ENCODE measurements around the gene BICDL2. TPM values are rescaled to one million over a fixed set of nuclear protein-coding genes. Genes with fewer than 3 reads are reported as not detected.

The BICDL2 gene
- polyA plus RNA-seq, 2 of the 4 experiments (the other 2 are of a cell fraction) = not detected

DNA sequence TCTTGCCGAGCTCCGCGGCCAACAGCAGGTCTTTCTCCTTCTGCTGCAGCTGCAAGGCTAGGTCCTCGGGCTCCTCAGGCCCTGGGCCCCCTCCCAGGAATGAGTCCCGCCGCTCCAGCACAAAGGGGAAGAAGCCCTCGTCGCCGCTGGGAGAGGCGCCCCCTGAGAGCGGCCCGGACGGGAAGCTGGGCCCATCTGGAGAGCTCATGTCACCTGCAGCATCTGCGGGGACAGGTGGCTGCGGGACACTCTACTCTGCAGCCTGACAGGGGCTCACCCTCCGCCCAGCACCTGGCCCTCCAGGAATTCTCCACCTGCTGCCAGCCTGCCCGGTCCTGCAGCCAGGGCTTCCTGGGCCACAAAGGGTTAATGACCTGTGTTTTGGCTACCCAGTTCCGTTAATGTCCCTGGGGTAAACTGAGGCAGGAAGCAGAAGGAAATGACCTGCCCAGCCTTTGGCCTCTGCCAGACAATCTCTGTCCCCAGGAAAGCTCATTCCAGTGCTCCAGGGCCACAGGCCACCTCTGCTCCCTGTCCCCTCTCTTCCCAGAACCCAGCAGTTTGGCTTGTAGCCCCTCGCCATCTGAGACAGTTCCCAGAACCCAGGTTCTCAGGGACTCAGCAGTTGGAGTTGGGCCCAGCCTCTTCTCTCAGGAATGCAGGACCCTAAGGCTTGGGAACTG is 1.3 kb downstream of the BICDL2 start:
- ChIA-PET POLR2A (interaction anchor here (0.6 kb wide), 1 partner anchor 14 kb away, joined by 4 read pairs; no protein-coding TSS in a partner anchor), CTCF (interaction anchor here (0.5 to 11.8 kb wide), 7 partner anchors 6 to 94 kb away, joined by 3 to 178 read pairs (median 16); partner anchors contain the start of genes TNFRSF12A and ZSCAN10)
- FAIRE-seq (no peak), DNase-seq (ENCODE audit: low read depth in 1 of 2, low spot score in 1 of 2) (no peak), ATAC-seq (no peak)
- no peaks in the 10 kb centered on the region for H3K9me3 ChIP-seq
- WGBS (ENCODE audit: missing lambda C conversion rate) = 59% methylated on average over 11 of the region's 19 CpGs
- H3K27ac ChIP-seq = no peak overlapping the region
- peak overlapping the region; percentile 68; the same call in 2 of the 3 replicates for H3K4me2 ChIP-seq
- H3K4me3 ChIP-seq = no peak overlapping the region
- 0 out of 3 replicates have a peak, but pooled peaks cover 4% of the 10 kb centered on the region for H3K4me1 ChIP-seq
- TF ChIP-seq NR3C1 (IDR thresholded peaks at IDR 0.05) (no peak), HOXA7 (CRISPR knock-in tag; IDR thresholded peaks at IDR 0.05) (no peak), CHD2 (IDR thresholded peaks at IDR 0.05; ENCODE audit: low read length, partially characterized antibody) (no peak), ZNF302 (CRISPR knock-in tag; IDR thresholded peaks at IDR 0.05) (no peak), NPAS2 (CRISPR knock-in tag; IDR thresholded peaks at IDR 0.05; ENCODE audit: borderline replicate concordance) (no peak), RARB (CRISPR knock-in tag; IDR thresholded peaks at IDR 0.05) (no peak), FOSB (CRISPR knock-in tag; IDR thresholded peaks at IDR 0.05) (no peak), CEBPB (IDR thresholded peaks at IDR 0.05) (no peak), MYC (IDR thresholded peaks at IDR 0.05; ENCODE audit: borderline replicate concordance, low read length) (no peak), HEYL (CRISPR knock-in tag; IDR thresholded peaks at IDR 0.05) (no peak), HDAC2 (IDR thresholded peaks at IDR 0.05) (no peak), CBX2 (IDR thresholded peaks at IDR 0.05; ENCODE audit: borderline replicate concordance, low read depth) (no peak), MAZ (IDR thresholded peaks at IDR 0.05; ENCODE audit: borderline replicate concordance, low read depth, low read length) (no peak)
- TF ChIP-seq, protein P1, sequence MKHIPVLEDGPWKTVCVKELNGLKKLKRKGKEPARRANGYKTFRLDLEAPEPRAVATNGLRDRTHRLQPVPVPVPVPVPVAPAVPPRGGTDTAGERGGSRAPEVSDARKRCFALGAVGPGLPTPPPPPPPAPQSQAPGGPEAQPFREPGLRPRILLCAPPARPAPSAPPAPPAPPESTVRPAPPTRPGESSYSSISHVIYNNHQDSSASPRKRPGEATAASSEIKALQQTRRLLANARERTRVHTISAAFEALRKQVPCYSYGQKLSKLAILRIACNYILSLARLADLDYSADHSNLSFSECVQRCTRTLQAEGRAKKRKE (CRISPR knock-in tag; IDR thresholded peaks at IDR 0.05; ENCODE audit: low read depth) = no peak
- TF ChIP-seq, protein P2, sequence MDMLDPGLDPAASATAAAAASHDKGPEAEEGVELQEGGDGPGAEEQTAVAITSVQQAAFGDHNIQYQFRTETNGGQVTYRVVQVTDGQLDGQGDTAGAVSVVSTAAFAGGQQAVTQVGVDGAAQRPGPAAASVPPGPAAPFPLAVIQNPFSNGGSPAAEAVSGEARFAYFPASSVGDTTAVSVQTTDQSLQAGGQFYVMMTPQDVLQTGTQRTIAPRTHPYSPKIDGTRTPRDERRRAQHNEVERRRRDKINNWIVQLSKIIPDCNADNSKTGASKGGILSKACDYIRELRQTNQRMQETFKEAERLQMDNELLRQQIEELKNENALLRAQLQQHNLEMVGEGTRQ (IDR thresholded peaks at IDR 0.05) = no peak
- TF ChIP-seq, protein P3, sequence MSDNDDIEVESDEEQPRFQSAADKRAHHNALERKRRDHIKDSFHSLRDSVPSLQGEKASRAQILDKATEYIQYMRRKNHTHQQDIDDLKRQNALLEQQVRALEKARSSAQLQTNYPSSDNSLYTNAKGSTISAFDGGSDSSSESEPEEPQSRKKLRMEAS (IDR thresholded peaks at IDR 0.05) = no peak
- TF ChIP-seq, protein P4, sequence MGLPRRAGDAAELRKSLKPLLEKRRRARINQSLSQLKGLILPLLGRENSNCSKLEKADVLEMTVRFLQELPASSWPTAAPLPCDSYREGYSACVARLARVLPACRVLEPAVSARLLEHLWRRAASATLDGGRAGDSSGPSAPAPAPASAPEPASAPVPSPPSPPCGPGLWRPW (IDR thresholded peaks at IDR 0.05) = no peak

DNA sequence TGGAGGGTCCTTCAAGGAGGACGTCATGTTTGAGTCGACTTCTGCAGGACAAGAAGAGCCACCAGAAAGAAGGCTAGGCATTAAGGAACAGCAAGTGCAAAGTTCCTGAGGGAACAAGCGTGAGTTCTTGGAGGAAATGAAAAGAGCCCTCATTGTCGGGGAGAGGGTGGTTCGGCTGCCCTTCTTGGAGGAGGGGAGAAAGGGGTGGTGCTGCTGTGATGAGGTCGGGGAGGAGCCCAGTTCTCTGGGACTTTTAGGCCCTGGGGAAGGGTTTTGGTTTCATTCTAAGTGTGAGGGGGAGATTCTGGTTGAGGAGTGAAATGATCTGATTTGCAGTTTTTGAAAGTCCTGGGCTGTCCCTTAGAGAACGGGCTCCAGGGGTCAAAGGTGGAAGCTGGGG is 4.1 kb downstream of the BICDL2 start:
- ChIA-PET CTCF (interaction anchor here (0.8 to 11.0 kb wide), 14 partner anchors 8 to 141 kb away, joined by 3 to 214 read pairs (median 6); partner anchors contain the start of genes BICDL2, CLDN9, HCFC1R1 and ZNF205), POLR2A (interaction anchor here (3.8 kb wide), 1 partner anchor 12 kb away, joined by 40 read pairs; the partner anchor contains the start of gene TNFRSF12A)
- Histone ChIP-seq H3K4me2 (no peak overlapping the region), H3K4me3 (no peak overlapping the region), H3K27ac (no peak overlapping the region), H3K4me1 (peaks cover 13% of the 10 kb centered on the region), H3K9me3 (no peaks in the 10 kb centered on the region)
- FAIRE-seq (no peak), ATAC-seq (no peak), DNase-seq (ENCODE audit: low read depth in 1 of 2, low spot score in 1 of 2) (no peak)
- WGBS (ENCODE audit: missing lambda C conversion rate) = 34% methylated on average over 7 of the region's 7 CpGs
- TF ChIP-seq EP300 (IDR thresholded peaks at IDR 0.05) (no peak), ZSCAN20 (CRISPR knock-in tag; IDR thresholded peaks at IDR 0.05) (no peak), FOSL2 (IDR thresholded peaks at IDR 0.05) (no peak), FOSL2 (CRISPR knock-in tag; IDR thresholded peaks at IDR 0.05) (no peak), HOXB5 (CRISPR knock-in tag; IDR thresholded peaks at IDR 0.05) (no peak), HEYL (CRISPR knock-in tag; IDR thresholded peaks at IDR 0.05) (no peak), FOXS1 (CRISPR knock-in tag; IDR thresholded peaks at IDR 0.05) (no peak), SMC3 (IDR thresholded peaks at IDR 0.05) (no peak), EHMT2 (IDR thresholded peaks at IDR 0.05; ENCODE audit: low read depth) (no peak)
- TF ChIP-seq, protein P5, sequence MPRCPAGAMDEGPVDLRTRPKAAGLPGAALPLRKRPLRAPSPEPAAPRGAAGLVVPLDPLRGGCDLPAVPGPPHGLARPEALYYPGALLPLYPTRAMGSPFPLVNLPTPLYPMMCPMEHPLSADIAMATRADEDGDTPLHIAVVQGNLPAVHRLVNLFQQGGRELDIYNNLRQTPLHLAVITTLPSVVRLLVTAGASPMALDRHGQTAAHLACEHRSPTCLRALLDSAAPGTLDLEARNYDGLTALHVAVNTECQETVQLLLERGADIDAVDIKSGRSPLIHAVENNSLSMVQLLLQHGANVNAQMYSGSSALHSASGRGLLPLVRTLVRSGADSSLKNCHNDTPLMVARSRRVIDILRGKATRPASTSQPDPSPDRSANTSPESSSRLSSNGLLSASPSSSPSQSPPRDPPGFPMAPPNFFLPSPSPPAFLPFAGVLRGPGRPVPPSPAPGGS (IDR thresholded peaks at IDR 0.05) = no peak
